Embryonic facial prominence (tissue), 1 donor: ENCODE measurements around the gene PAEP.

Experiments
- DNase-seq: peaks from one replicate; pipeline ENCODE4 v3.0.0-alpha.2; 2016; ENCODE audit errors: extremely low spot score

The PAEP gene

DNA sequence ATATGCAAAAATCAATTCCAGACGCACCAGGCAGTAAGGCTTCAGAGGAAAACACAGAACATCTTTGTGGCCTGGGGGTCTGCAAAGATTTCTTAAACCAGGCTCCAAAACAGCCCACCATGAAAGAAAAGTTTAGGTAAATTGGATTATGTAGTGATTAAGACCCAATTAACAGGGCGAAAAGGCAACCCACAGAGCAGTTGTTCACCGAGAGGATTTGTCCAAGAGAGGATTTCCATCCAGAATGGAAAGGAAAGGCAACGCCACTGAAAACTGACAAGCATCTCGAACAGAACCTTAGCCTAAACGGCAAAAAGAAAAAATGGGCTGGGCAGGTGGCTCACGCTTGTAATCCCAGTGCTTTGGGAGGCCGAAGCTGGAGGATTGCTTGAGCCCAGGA is 40.4 kb downstream of the PAEP start:
- no peak for DNase-seq

DNA sequence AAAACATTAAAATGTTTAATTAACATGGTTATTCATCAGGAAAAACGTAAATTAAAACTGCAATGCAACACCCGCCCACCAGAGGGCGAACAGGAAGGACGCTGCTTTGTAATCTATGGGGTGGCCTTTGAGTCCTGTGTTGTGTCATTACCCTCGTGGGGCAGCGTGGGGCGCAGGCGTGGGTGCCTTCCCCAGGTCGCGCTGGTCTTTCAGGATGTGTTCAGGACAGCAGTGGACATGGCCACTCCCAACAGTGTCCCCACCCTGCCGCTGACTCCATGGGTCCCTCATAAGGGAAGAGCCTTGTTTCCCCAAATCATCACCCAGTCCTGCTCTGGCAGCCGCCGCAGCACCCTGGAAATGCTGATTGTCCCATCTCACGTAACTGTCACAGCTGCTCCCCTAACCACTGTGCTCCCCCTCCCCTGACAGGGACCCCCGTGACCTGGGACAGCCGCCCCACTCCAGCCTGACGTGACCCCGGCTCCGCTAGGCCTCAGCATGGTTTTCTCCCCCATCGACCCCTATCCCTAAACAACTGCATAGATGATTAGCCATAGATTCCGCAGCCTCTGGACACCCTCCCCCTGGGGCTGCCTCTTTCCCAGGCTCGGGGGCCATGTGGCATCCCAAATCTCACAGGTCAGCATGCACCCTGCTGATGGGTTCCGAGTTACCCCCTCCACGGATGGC is 41.4 kb downstream of the PAEP start:
- DNase-seq: no peak

DNA sequence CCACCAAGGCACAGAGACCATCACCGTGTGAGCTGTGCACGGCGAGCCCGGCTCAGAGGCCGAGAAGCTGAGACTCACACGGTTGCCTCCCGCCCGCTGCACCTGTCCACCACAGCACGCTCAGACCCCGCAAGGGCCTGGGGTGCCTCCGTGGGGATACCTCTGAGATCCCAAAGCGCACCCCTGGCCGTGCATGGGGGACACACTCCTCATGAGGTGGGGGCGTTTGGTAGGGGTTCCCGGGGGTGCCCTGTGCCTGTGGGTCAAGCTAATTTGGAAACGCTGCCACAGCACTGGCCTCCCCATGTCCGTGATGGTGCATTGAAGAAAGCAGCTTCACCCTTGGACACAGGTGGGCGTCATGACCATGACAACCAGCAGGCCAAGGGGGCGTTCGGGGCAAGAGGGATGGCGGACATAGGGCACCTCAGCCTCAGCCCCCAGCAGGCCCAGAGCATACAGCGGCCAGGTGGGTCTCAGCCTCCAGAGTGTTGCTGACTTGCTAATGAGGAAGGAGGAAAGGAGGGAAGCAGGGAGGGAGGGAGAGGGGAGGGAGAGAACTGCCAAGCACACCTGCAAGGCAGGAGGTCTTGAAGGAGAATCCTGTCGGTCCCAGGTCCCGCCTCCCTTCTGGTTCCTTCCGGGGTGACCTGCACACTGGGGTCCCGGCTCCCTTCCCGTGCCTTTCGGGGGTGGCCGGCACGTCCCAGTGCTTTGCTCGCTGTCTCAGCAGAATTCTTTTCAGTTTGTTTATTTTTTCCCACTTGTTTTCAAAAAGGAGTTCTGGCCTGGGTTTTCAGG is 43.1 kb downstream of the PAEP start:
- no peak for DNase-seq

DNA sequence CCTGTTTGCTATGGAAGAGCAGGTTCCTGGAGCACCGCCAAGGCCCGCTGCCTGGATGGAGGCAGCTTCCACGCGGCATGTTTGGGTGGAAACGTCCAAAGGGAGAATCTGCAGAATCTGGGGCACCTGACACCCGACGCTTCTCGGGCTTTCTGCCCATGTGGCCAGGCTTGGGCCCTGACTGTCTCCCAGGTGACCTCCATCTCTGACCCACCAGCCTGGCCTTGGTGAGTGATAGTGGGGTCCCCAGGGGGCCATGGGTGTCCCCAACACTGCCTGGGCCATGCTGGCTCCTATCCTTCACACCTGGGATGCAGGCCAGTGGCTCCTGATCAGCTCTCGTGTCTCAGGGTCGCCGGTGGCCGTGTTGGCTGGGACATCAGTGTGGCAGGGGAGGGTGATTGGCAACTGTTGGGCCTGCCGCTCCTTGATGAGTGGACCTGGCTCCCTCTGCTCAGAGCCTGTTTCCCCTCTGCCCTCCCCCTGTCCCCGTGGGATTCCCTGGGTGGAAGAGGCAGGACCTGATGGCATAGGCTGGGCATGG is 43.8 kb downstream of the PAEP start:
- no peak for DNase-seq

DNA sequence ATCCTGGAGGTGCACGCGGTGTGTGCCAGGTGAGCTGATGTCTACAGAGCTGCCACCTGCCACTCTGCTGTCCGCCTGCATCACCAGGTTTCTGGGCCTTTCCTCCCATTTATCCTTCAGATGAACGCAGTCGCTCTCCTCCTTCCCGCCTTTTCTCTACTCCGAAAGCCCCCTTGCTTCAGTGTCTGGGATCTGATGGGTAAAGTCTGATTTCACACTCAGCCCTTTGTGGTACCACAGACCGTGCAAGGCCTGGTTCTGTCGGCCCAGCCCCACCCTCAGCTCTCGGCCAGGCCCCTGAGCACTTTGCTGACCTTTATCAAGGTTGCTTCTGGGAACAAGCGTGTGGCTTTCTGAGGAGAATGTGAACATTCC is 45.3 kb downstream of the PAEP start:
- DNase-seq: no peak

DNA sequence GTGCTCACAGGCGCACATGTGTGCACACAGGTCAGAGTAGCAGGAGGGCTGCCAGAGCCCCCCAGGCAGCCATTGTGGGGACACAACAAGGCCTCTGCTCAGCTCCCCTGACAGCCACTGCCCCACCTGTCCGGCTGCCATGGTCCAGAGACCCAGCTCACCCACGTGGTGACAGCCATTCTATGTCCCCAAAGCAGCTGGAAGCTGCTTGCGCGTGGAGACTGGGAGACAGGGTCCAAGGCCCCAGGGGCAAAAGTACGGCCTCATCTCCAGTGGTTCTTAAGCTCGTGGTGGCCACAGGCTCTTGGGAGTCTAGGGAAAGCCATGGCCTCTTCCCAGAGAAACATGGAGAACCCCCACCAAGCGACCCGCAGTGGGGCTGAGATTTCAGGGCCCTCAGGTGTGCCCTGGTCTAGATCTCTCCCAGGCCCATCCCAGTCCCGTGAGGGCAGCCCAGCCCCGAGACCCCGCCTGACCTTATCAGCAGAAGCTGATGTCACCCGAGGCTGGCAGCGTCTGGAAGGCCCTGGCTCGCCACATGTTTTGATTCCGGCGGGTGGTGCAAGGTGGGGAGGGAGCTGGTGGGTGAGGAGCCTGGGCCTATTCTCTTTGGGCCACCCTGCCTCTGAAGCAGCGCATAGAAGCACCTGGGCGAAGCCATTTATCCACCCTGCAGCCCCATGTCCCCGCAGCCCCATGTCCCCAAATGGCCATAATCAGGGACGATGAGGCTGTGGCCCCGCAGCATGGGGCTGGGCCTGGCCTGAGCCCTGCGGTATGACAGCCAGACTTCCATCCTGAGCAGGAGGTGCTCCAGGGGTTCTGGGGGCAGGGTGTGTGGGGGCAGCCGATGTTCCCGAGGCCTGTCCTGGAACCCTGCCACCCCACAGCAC is 46.1 kb downstream of the PAEP start:
- no peak for DNase-seq

DNA sequence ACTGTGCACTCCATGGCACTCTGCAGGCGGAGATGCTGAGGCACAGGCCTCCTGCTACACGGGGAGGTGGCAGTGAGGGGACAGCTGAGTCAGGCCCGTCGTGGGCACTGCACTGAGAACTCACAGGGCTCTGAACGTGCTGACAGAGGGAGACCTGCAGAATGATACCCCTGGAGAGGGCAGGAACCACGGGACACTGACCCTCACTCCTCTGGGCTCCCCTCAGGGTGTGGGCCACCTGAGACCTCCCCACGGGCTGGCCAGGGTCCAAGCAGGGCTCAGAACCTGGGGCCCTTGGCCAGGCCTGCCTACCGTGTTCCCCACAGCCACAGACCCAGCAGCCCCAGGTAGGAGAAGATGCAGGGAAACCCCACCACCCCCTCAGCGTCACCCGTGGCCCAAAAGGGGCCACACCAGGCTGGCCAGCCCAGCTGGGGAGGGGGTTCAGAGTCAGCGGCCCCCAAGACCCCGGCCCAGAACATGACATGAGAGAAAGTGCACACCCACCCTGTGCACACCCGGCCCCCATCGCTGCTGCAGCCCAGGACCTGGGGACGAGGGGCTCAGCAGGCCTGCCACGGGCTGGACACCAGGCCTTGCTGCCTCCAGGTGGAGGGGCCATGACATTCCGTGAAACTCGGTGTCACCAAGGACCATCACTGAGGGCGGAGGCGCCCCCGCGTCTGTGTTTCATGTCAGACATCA is 46.9 kb downstream of the PAEP start:
- DNase-seq: no peak

DNA sequence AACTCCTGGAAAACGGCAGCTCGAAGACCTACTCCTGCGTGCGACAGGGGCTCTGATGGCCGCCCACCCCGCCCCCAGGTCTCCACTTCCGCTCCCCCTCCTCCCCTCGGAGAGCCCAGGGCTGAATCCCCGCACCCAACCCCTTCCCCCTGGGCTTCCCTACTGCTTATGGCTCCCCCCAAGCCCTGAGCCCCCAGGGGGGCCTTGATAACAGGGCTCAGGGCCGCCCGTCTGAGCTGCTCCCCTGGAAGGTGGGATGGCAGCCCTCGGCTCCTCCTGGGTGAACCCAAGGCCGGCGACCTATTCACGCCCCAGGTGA is 47.4 kb downstream of the PAEP start:
- DNase-seq: no peak

DNA sequence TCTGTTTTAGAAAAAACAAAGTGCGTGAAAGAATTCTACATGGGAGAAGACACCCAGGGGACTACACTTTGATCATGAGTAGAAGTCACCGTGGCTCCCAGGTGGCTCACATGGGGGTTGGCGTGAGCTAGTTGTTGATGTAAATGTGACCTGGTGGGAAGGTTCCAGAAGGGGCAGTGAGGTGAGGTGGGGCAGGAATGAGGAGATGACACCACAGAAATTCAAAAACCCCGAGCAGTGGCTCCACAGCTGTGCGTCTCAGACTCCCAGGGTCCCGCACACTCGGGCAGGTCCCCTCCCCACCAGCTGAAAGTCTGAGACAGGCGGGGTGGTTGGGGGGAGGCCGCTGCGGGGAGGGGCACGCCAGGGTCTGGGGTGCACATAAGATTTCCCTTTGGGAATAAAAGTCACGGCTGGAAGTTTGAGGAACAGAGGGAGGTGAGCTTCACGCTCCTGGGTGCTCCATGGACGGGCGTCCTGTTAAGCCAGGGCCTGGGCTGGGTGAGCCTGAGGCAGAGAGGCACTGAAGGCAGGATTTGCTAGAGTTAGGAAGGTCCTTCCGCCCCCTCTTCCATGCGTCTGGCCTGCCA is 47.9 kb downstream of the PAEP start:
- no peak for DNase-seq

DNA sequence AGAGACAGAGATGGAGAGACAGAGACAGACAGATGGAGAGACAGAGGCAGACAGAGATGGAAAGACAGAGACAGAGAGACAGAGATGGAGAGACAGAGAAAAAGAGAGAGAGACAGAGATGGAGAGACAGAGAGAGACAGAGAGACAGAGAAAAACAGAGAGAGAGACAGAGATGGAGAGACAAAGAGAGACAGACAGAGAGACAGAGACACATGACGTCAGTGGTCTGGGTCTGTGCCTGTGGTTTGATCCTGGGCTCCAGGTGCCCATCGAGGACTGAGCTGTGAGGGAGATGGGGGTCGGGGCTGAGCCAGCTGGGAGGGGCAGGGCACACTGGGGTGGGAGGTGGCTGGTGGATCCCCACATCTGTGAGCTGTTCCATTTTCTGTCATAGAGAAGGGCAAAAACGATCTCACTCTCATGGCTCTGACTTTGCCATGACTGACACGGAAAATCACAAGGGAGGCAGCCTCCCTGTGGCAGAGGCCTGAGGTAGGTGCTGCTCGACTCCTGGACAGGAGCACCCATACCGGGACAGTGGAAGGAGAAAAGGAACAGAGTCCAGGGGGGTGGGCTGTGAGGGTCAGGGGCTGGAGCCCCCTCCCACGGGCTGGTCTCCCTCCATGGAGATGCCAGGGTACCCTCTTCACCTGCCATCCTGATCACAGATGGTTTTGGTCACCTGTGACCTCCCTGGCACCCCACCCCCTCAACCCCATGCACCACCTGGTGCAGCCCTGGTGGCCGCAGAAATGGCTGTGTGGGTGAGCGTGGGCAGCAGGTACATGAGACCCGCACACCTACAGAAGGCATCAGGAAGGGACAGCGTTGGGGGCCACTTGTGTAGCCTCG is 49.0 kb downstream of the PAEP start:
- DNase-seq: no peak

DNA sequence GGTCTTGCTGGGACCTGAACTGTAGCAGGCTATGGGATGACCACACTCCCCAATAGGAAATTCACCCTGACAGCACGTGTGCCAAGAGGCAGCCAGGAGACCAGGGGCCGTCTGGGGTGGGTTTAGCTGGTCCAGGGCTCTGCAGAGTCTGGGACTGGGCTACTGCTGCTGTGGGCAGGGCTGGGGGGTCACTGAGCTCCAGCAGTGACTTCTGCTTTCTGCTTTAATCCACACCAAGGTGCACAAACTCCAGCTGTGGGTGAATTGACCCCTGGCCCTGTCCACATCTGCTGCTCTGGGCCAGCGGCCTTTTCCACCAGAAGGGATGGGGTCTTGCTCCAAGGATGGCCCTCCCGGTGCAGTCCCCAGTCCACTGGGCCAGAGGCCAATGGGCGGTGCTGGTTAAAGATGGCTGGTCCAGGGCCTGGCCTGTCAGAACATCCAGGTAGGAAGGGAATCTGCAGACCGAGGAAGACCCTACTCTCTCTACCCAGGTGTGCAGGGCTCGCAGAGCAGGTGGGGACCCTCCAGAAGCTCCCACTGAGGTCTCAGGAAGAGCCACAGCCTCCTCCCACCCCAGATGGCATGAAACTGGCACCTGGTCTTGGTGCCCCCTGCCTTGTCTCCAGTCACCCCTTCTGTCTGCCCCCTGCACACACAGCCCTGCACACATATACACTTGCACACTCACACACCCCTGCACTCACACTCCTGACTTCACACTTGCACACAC is 49.8 kb downstream of the PAEP start:
- DNase-seq: no peak

DNA sequence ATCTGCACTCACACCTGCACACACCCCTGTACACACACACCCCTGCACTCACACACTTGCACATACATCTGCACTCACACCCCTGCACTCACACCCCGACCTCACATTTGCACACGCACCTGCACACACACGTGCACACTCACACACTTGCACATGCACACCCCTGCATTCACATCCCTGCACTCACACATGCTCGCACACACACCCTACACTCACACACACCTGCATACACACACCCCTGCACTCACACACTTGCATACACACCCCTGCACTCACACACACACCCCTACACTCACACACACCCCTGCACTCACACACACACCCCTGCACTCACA is 50.3 kb downstream of the PAEP start:
- no peak for DNase-seq

DNA sequence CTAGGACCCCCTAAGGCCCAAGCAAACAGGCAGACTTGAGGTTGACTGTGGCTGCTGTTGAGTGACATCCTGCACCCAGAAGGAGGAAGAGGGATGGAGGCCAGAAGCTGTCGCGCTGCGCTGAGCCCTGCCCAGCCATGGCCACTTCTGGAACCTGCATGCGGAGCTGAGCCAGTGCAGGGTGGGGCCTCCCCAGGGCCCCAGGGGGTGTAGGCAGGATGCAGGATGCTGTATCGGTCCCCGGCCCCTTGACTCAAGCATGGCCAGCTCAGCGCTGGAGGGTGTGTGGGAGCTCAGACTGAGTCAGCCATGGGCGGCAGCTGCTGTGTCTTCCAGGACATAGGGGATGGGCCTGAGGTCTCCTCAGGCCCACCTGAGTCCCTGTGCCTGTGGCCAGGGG is 50.9 kb downstream of the PAEP start:
- DNase-seq: no peak

DNA sequence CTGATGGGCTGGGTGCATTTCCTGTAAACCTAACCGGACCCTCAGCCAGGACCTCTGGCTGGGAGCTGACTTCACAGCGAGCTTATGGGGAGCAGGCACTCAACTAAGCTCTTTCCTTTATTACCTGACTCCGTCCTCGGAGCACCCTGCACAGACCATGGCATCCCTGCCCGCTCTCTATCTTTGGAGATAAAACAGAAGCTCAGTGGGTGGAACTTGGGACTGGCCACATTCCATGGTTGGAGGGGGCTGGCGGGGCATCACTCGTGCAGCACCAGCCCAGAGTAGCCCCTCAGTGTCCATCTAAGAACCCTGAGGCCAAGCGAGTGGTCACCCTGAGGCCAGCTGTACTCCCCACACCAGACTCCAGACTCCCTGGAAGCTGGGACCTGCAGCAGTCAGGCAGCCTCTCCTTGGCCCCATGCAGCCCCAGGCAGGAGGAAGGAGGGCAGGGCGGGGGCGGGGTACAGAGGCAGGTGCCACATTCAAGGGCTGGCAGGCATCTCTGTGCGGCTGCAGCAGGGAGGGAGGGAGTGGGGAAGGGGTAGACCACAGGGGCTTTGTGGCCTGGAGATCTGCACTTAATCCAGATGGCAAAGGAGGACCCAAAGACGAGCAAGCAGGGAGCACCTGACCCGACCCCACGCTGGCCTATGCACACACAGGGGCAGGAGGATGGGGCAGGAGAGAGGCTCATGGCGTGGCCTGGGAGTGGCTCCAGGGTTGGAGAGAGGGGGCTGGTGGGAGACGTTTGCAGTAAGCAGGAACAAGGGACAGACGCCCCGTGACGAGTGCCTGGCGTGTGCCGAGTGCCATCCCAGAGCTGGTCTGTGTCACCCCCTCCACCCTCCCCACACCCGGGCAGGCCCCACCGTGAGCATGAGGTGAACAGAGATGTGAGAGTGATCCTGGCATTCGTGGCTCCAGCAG is 51.7 kb downstream of the PAEP start:
- DNase-seq: no peak

DNA sequence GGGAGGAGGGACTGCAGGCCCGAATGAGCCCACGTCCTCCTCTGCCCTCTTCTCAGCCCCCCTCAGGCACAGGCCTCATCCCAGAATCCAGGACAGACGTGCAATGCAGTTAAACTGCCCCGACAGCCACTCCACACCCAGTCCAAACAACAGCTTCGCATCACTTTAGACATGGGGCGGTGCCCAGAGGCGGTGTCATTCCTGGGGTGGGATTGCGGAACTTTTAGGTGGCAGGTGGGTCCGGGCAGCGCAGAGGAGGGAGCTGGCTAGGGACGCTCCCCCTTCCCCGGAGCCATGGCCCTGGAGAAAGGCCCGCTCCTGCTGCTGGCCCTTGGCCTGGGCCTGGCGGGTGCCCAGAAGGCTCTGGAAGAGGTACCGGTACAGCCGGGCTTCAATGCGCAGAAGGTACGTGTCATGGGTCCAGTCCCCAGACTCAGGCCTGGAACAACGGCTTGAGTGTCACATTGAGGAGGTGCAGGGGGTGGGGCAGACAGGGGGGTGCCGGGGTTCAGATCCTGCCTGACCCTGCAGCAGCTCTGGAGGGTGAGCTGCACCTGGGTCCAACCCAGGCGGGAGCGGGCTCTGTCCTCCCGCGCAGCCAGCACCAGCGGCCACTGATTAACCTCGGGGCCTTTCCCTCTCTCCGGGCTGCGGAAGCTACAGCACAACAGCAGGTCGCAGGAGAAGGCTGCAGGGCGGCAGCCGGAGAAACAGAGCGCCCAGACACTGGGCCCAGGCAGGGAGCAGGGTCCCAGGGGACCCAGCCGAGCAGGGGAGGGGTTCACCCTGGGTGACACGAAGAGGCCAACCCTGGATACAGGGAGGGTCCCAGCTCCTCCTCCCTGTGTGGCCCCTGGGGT is 52.6 kb downstream of the PAEP start:
- no peak for DNase-seq

DNA sequence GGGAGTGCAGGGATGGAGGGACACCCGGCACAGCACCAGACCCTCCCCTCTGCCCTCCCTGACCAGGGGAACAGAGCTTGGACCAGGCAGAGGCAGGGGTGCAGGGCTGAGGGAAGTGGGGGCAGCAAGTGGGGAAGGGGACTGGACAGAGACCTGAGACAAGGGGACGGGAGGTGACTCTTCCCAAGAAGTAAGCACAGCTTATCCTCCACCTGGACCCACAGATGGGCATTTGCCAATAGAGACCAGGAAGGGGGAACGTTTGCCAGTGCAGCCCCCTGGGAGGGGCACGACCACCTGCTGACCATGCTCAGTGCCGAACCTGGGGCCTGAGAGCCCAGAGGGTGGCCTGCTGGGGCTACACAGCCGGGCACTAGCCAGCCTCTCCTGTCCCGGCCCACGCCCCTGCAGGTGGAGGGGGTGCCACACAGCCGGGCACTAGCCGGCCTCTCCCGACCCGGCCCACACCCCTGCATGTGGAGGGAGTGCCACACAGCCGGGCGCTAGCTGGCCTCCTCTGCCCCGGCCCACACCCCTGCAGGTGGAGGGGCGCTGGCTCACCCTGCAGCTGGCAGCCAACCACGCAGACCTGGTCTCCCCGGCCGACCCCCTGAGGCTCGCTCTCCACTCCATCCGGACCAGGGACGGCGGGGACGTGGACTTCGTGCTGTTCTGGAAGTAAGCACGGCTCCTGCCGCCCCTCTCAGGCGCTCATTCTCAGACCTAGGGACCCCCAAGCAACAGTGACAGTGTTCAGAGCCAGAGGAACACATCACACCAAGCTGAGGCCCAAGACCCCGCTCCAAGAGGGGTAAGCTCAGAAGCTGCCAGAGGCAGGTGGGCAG is 53.5 kb downstream of the PAEP start:
- DNase-seq: no peak
